Measurements from ENCODE around the gene DENND2A. TPM values are rescaled to one million over a fixed set of nuclear protein-coding genes. Genes with fewer than 3 reads are reported as not detected.
A peak's percentile ranks its signal among the peaks of the same experiment; 100 is the strongest.

DENND2A gene
- total and polyA plus RNA-seq, 8 donors: 9.3 to 47.2 (median 37.6) TPM

GRCh38 chr7:140525743-140526142 lies 114.9 kb downstream of the DENND2A start:
- H3K27ac ChIP-seq: no peak overlapping the region
- intact Hi-C loops (cut with DNase I): no loop called here
- DNase-seq: no peak
- H3K9me3 ChIP-seq: no peaks in the 10 kb centered on the region
- no peak overlapping the region for H3K4me3 ChIP-seq
- H3K36me3 ChIP-seq: no peaks in the 10 kb centered on the region
- no peak for ATAC-seq
- TF ChIP-seq, protein P1, sequence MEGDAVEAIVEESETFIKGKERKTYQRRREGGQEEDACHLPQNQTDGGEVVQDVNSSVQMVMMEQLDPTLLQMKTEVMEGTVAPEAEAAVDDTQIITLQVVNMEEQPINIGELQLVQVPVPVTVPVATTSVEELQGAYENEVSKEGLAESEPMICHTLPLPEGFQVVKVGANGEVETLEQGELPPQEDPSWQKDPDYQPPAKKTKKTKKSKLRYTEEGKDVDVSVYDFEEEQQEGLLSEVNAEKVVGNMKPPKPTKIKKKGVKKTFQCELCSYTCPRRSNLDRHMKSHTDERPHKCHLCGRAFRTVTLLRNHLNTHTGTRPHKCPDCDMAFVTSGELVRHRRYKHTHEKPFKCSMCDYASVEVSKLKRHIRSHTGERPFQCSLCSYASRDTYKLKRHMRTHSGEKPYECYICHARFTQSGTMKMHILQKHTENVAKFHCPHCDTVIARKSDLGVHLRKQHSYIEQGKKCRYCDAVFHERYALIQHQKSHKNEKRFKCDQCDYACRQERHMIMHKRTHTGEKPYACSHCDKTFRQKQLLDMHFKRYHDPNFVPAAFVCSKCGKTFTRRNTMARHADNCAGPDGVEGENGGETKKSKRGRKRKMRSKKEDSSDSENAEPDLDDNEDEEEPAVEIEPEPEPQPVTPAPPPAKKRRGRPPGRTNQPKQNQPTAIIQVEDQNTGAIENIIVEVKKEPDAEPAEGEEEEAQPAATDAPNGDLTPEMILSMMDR (IDR thresholded peaks at IDR 0.05): no peak
- peaks cover 0 to 19% of the 10 kb centered on the region in 2 donors for H3K27me3 ChIP-seq
- H3K4me1 ChIP-seq: peaks cover 0 to 6% of the 10 kb centered on the region in 2 donors

GRCh38 chr7:140521421-140521820 lies 119.2 kb downstream of the DENND2A start:
- DNase-seq (no peak), ATAC-seq (no peak)
- Histone ChIP-seq H3K9me3 (no peaks in the 10 kb centered on the region), H3K36me3 (no peaks in the 10 kb centered on the region), H3K4me1 (peaks cover 0 to 6% of the 10 kb centered on the region in 2 donors), H3K27ac (no peak overlapping the region), H3K27me3 (peaks cover 0 to 4% of the 10 kb centered on the region in 2 donors), H3K4me3 (no peak overlapping the region)
- TF ChIP-seq, protein P1 (IDR thresholded peaks at IDR 0.05): no peak
- intact Hi-C loops (cut with DNase I): no loop called here

- TF ChIP-seq, protein P1 (IDR thresholded peaks at IDR 0.05): no peak
- DNase-seq (no peak), ATAC-seq (no peak)
- H3K27ac ChIP-seq: no peak overlapping the region
- no peaks in the 10 kb centered on the region for H3K27me3 ChIP-seq
- intact Hi-C loops (cut with DNase I): loop anchor here (2.0 to 10.0 kb wide), 2 partner anchors 134 to 136 kb away; no protein-coding TSS in a partner anchor
- H3K36me3 ChIP-seq: no peaks in the 10 kb centered on the region
- H3K9me3 ChIP-seq: no peaks in the 10 kb centered on the region
- no peaks in the 10 kb centered on the region for H3K4me1 ChIP-seq
- no peak overlapping the region for H3K4me3 ChIP-seq
Measured at GRCh38 chr7:140519007-140519399, 121.6 kb downstream of the DENND2A start.

DNA sequence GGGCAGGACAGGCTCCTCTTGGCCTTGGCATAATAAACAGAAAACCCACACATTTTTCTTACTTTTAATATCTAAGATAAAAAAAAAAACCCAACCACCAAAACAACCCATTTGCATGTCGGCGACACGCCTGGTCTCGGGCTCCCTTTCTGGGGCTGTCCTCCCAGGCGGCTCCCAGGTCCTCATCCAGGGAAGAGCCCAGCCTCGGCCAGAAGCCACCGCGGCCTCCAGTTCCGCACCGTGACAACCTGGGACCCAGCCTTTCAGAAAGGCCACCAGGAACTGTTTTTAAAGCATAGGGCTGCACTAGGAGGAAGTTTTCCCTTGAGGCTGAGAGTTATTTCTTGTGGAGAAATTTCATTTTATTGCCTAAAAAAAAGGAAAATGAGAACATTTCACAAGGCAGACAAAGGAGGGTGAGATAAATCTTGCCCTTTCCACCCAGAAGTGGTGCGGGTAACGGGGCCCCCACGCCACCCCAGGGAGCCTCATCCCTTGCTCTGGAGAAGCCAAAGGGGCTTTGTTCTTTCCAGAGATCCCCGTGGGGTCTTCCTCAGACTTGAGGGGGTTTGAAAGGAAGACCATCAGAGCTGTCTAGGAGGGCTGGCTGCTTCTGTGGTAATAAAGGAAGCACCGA lies 122.1 kb downstream of the DENND2A start:
- Histone ChIP-seq H3K9me3 (no peaks in the 10 kb centered on the region), H3K27ac (peak overlapping the region in 1 of 2 donors; percentile 6), H3K27me3 (no peaks in the 10 kb centered on the region), H3K4me3 (no peak overlapping the region), H3K4me1 (no peaks in the 10 kb centered on the region), H3K36me3 (no peaks in the 10 kb centered on the region)
- intact Hi-C loops (cut with DNase I): loop anchor here (2.0 to 10.0 kb wide), 2 partner anchors 134 to 136 kb away; no protein-coding TSS in a partner anchor
- TF ChIP-seq, protein P1 (IDR thresholded peaks at IDR 0.05): no peak
- DNase-seq (no peak), ATAC-seq (no peak)

GRCh38 chr7:140517546-140518369 lies 122.9 kb downstream of the DENND2A start:
- TF ChIP-seq, protein P1 (IDR thresholded peaks at IDR 0.05): peak; percentile 73 to 85
- Histone ChIP-seq H3K27me3 (no peaks in the 10 kb centered on the region), H3K27ac (peak overlapping the region in 1 of 2 donors; percentile 6), H3K4me1 (no peaks in the 10 kb centered on the region), H3K9me3 (no peaks in the 10 kb centered on the region), H3K36me3 (no peaks in the 10 kb centered on the region), H3K4me3 (no peak overlapping the region)
- intact Hi-C loops (cut with DNase I): loop anchor here (2.0 to 10.0 kb wide), 2 partner anchors 135 to 137 kb away; no protein-coding TSS in a partner anchor
- peak; percentile 99 for ATAC-seq
- DNase-seq: peak; percentile 78 to 91 (median 88)
